IPS-NIHi7 (cell line): ENCODE data around the gene ADAMTS17.

ENCODE experiments used
- DNase-seq: peaks from one replicate; pipeline ENCODE4 v3.0.0; 2012; ENCODE audit warnings: mixed read lengths; ENCODE audit errors: extremely low spot score

The ADAMTS17 gene

GRCh38 chr15:100224206-100225185 lies 117.3 kb downstream of the ADAMTS17 start:
- peak; percentile 26 for DNase-seq

DNA sequence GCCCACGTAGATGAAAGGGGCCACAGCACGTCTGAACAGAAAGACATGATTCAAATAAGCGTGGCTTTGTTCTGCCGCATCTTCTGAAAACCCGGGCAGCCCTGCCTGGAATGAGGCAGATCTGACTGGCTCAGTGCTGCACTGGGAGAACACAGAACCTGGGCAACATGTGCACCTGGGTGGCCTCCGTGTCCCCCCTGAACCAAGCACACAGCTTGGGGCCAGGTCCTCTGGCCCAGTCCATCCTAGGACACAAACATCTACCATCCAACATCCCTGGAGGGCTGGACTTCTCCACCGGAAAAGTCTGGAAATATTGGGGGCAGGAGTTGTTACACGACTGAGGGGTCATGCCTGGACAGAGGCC lies 119.4 kb downstream of the ADAMTS17 start:
- no peak for DNase-seq

DNA sequence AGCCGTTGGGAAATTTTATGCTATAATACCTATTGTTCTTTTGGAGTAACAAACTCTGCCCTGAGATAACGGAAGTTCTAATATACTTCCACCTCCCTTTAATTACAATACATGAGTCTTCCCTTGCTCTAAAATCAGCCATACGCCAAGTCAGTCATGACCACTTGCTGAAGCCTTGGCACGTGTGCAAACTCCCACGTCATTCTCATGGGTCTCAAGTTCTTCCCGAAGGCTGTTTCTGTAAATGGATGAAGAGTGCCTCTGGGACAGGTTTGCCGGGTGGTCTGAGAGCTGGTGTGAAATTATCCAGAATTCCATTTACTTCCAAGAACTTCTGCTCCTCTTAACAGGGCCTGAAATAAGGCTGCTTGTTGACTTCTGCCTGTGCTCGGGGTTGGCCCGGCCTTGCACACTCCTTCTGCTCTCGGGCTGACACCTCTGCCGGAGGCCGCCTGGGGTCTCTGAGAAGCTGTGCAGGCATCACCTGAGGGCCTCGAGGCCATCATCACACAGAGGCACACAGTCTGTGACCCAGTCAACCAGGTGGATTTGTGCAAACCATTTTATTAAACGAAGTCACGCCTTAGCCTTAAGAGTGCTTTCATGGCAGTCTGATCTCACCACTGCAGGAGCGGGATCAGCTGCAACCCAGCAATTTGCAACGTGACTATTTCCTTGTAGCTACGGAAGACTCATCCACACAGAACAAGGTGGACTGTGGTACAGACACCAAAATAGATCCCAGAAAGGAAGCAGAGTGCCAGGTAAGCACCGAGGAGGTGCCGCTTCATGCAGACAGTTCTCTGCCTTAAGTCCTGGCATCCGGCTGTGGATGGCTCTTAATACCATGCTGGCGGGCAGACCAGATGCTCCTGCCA lies 120.1 kb downstream of the ADAMTS17 start:
- DNase-seq: no peak

GRCh38 chr15:100220058-100220768 lies 121.6 kb downstream of the ADAMTS17 start:
- DNase-seq: no peak

DNA sequence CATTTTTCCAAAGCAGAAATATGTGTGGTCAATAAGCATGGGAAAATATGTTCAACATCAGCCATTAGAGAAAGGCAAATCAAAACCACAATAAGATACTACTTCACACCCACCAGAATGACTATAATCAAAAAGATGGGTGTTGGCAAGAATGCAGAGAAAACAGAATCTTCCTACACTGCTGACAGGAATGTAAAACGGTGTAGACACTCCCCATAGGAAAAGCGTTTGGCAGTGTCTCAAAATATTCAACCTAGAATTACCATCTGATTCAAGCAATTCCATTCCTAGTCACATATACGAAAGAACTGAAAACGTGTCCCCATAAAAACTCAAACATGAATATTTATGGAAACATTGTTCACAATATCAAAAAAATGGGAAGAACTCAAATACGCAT lies 123.3 kb downstream of the ADAMTS17 start:
- DNase-seq: no peak

DNA sequence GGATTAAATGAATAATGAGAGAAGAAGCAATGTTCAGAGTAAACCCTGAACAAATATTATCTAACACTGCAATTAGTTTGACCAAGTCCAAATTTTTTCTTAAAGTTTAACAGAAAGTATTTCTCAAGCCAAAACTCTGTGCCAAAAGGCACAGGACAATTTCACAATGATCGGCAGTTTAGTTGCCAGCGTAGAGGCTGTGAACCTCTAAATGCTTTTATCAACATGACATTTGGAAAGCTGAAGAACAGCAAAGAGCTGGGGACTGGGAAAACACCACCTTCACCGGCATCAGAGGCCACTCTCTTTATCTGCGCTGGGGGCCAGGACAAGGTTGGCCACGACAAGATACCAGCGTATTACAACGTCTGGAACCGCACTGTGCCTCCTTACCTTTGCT lies 125.6 kb downstream of the ADAMTS17 start:
- no peak for DNase-seq

- DNase-seq: no peak
These were observed 126.0 kb downstream of the ADAMTS17 start for GRCh38 chr15:100215843-100216169.

GRCh38 chr15:100215031-100215842 lies 126.5 kb downstream of the ADAMTS17 start:
- no peak for DNase-seq

DNA sequence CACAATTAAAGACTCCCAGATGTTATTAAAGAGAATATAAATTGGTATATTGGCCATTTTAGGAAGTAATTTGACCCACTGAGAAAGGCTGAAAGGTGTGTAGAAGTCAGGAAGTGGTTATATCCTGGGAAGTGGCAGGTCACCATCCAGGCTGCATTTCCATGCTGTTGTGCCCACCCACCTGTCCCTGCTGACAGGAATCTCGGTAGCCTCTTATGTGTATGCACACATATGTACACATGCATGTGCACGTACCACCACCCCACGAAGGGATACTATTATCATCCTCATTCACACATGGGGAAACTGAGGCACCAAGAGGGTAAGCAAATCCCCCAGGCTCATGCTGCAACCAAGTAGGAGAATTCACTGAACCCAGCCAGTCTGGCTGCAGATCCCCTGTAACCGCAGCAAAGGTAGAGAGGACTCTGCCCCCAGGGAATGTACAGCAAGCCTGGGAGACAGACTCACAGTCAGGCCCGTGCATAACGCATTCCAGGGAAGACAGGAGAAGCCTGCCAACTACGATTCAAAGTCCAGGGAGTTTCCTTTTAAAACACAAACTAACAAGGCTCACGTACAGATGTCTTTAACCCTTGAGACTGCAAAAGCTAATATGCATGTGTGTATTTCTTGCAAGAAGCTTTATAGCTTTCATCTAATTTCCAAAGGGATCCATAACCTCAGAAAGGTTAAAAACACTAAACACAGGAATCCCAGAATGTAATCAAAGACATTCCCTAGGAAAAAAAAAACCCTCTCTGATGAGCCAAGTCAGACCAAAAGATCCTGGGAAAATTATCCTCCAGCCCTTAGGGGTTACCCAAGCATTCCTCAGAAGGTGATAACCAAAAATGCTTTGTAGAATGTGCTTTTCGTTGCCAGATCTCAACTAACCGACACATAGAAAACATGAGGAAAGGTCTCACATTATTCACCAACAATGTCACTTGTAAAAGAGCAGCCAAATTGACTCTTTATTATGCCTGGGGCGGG lies 129.6 kb downstream of the ADAMTS17 start:
- DNase-seq: no peak

- no peak for DNase-seq
These were observed 131.4 kb downstream of the ADAMTS17 start for GRCh38 chr15:100210338-100210737.

DNA sequence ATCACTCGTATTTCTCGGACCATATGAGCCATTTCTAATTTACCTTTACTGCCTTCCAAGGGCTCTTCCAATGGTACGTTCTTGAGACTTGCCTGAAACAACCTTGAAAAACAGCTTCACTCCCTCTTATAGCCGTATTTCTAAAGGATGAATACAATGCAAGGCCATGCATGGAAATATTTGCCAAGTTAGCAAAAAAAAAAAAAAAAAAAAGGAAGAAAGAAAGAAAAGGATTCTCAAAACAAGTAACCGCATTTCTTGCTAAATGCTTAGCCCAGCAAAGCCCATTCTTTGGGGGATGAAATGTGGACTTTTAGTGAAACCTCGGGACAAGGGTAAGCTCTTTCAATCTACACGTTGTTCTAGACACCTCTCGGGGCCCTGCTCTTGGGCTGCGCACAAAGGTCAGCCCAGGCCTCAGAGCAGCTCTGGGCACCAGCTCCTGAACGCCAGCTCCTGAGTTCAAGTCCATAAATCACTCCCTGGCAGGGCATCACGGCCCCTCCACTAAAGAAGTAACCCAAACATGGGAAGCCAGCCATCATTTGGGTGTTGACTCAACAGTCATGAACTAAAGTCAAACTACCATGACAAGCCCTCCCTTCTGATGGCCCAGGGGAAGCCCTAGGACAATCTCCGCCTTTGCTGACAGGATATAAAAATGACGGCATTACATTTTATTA lies 132.7 kb downstream of the ADAMTS17 start:
- no peak for DNase-seq

- DNase-seq: no peak
These were observed 134.7 kb downstream of the ADAMTS17 start for GRCh38 chr15:100207053-100207452.

GRCh38 chr15:100206643-100207042 lies 135.1 kb downstream of the ADAMTS17 start:
- DNase-seq: peak; percentile 35

DNA sequence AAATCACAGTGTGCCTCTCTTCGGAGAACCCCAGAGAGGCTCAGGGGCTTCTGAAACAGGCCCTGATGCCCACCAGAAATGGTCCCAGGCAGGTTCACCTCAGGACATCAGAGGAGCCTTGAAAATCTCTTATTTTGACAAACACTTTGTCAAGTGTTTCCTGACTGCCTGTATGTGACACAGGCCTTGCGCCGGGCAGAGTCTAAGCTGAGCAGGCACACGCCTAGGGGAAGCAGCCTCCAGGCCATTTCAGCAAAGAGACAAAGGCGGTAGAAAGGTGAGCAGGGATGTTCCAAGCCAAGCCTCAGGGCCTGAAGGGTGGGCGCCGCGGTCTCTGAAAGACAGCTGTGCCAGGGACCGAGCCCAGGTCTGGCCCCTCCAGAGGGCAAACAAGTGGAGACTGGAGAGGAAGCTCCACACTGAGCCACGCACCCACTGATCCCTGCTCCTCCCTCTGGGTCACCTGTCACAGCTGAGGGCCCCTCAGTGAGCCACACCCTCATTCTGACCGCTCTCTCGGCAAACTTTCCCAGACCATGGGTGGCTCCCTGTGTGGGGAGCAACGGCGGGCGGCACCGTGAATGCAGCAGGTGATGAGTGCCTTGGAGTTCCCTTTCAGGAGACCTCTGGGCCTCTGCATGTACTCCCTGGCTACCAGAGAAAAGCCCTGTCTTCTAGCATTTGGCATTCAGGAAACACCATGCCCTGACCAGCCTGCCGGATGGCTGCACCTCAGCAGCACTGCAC lies 136.1 kb downstream of the ADAMTS17 start:
- no peak for DNase-seq

GRCh38 chr15:100204771-100205170 lies 137.0 kb downstream of the ADAMTS17 start:
- no peak for DNase-seq

GRCh38 chr15:100204211-100204610 lies 137.6 kb downstream of the ADAMTS17 start:
- DNase-seq: no peak

- no peak for DNase-seq
These were observed 139.3 kb downstream of the ADAMTS17 start for GRCh38 chr15:100202309-100202960.
